ENCODE data around the gene LCE1C. TPM values are rescaled to one million over a fixed set of nuclear protein-coding genes. Genes with fewer than 3 reads are reported as not detected.

Gene LCE1C
- polyA plus RNA-seq, 1 donor from 2014 or later = not detected

- TF ChIP-seq POLR2AphosphoS5 (IDR thresholded peaks at IDR 0.05) (no peak), MXI1 (conservative IDR thresholded peaks at IDR 0.05; ENCODE audit: poor library complexity, severe bottlenecking) (no peak), EZH2 (IDR thresholded peaks at IDR 0.05; ENCODE audit: borderline replicate concordance, insufficient read depth, low read length, poor library complexity, severe bottlenecking) (no peak), TAF1 (IDR thresholded peaks at IDR 0.05; ENCODE audit: low read depth) (no peak), SMC3 (conservative IDR thresholded peaks at IDR 0.05; ENCODE audit: poor library complexity) (no peak), RAD21 (conservative IDR thresholded peaks at IDR 0.05) (no peak), CTCF (IDR thresholded peaks at IDR 0.05; ENCODE audit: poor library complexity, severe bottlenecking) (no peak), EP300 (conservative IDR thresholded peaks at IDR 0.05; ENCODE audit: poor library complexity, severe bottlenecking) (no peak), REST (IDR thresholded peaks at IDR 0.05; ENCODE audit: borderline replicate concordance) (no peak)
- Histone ChIP-seq H3K27me3 (ENCODE audit: insufficient read depth, low read depth, low read length) (no peaks in the 10 kb centered on the region), H3F3A (ENCODE audit: insufficient read depth, low read length, poor library complexity, severe bottlenecking) (no peaks in the 10 kb centered on the region), H3K4me3 (ENCODE audit: low read length) (no peak within 1 kb of the TSS), H3K9me3 (ENCODE audit: low read length) (no peaks in the 10 kb centered on the region), H3K4me2 (ENCODE audit: low read length) (no peak within 1 kb of the TSS), H3K9ac (ENCODE audit: low read length) (no peak within 1 kb of the TSS), H2AFZ (ENCODE audit: low read depth, low read length) (no peak within 1 kb of the TSS), H3K9me2 (ENCODE audit: insufficient read depth, low read length) (no peaks in the 10 kb centered on the region), H3K27ac (ENCODE audit: low read length) (no peak within 1 kb of the TSS), H4K20me1 (ENCODE audit: insufficient read depth) (no peaks in the 10 kb centered on the region), H3K79me2 (replicated peaks; ENCODE audit: insufficient read depth, low read length) (no peaks in the 10 kb centered on the region), H3K36me3 (ENCODE audit: insufficient read depth, low read length) (no peaks in the 10 kb centered on the region)
Measured at GRCh38 chr1:152842556-152842955, 36.1 kb upstream of the LCE1C start, which contains the start of gene LCE6A. Gene LCE6A, plus strand, starts transcription at chr1:152842856. Its CDS starts 665 bp downstream, at chr1:152843521.

- Histone ChIP-seq H3F3A (ENCODE audit: insufficient read depth, low read length, poor library complexity, severe bottlenecking) (no peaks in the 10 kb centered on the region), H3K9ac (ENCODE audit: low read length) (no peak overlapping the region), H3K9me3 (ENCODE audit: low read length) (peaks cover 3% of the 10 kb centered on the region), H3K27me3 (ENCODE audit: insufficient read depth, low read depth, low read length) (no peaks in the 10 kb centered on the region), H2AFZ (ENCODE audit: low read depth, low read length) (no peak overlapping the region), H3K27ac (ENCODE audit: low read length) (no peak overlapping the region), H3K36me3 (ENCODE audit: insufficient read depth, low read length) (no peaks in the 10 kb centered on the region), H3K9me2 (ENCODE audit: insufficient read depth, low read length) (no peaks in the 10 kb centered on the region), H3K4me3 (ENCODE audit: low read length) (no peak overlapping the region), H4K20me1 (ENCODE audit: insufficient read depth) (no peaks in the 10 kb centered on the region), H3K4me2 (ENCODE audit: low read length) (no peak overlapping the region), H3K79me2 (replicated peaks; ENCODE audit: insufficient read depth, low read length) (no peaks in the 10 kb centered on the region)
- TF ChIP-seq SMC3 (conservative IDR thresholded peaks at IDR 0.05; ENCODE audit: poor library complexity) (no peak), REST (IDR thresholded peaks at IDR 0.05; ENCODE audit: borderline replicate concordance) (no peak), MXI1 (conservative IDR thresholded peaks at IDR 0.05; ENCODE audit: poor library complexity, severe bottlenecking) (no peak), CTCF (IDR thresholded peaks at IDR 0.05; ENCODE audit: poor library complexity, severe bottlenecking) (no peak), EP300 (conservative IDR thresholded peaks at IDR 0.05; ENCODE audit: poor library complexity, severe bottlenecking) (no peak), EZH2 (IDR thresholded peaks at IDR 0.05; ENCODE audit: borderline replicate concordance, insufficient read depth, low read length, poor library complexity, severe bottlenecking) (no peak), TAF1 (IDR thresholded peaks at IDR 0.05; ENCODE audit: low read depth) (no peak)
Measured at GRCh38 chr1:152836870-152837269, 30.4 kb upstream of the LCE1C start.
